Testis (tissue), 3 donors: ENCODE results near the gene SOX2. TPM values are rescaled to one million over a fixed set of nuclear protein-coding genes. Genes with fewer than 3 reads are reported as not detected.

Experiments
- DNase-seq: peaks from one replicate; pipeline ENCODE4 v3.0.0-alpha.2; 2019
- H3K27ac ChIP-seq, 2 donors: fragments of 200-600 bp; sonication (generic); one replicate each; pipeline ENCODE4 v1.5.1; 2019
- H3K27me3 ChIP-seq: fragments of 200-600 bp; sonication (generic); one replicate; pipeline ENCODE4 v1.5.1; 2019
- H3K36me3 ChIP-seq: fragments of 200-600 bp; sonication (generic); one replicate; pipeline ENCODE4 v1.5.1; 2017; ENCODE audit warnings: low read depth; ENCODE audit errors: missing control alignments
- H3K4me1 ChIP-seq: fragments of 200-600 bp; sonication (generic); one replicate; pipeline ENCODE4 v1.5.1; 2019
- H3K4me3 ChIP-seq, 2 donors: fragments of 200-600 bp; sonication (generic); one replicate each; pipeline ENCODE4 v1.5.1; 2017 to 2019
- H3K9me3 ChIP-seq: fragments of 200-600 bp; sonication (generic); one replicate; pipeline ENCODE4 v1.5.1; 2017
- CTCF ChIP-seq, 3 experiments: fragments of 450-650 bp in 2 of 3; fragments of 200-600 bp in 1 of 3; sonication (generic) in 1 of 3; IDR thresholded peaks; one replicate each; pipeline ENCODE4 v1.5.1; 2016 to 2019; ENCODE audit warnings: antibody characterized with exemption in 3 of 3, mild to moderate bottlenecking in 2 of 3, moderate library complexity in 1 of 3
- POLR2A ChIP-seq: fragments of 450-650 bp; IDR thresholded peaks from one replicate; pipeline ENCODE4 v1.6.1; 2017; ENCODE audit warnings: antibody characterized with exemption, mild to moderate bottlenecking, moderate library complexity
- WGBS, 2 donors: methylation state at CpG; one replicate each; pipeline ENCODE4 v1.1.5; 2018; 5-methylcytosine and 5-hydroxymethylcytosine counted together
- intact Hi-C: fragments of 100-400 bp; cut with DNase I; formaldehyde crosslinking; loops from one replicate; pipeline ENCODE4 v1.15.1; 2023; ENCODE audit warnings: low total_unique reads
- polyA plus RNA-seq: library from polyadenylated mRNA; stranded (reverse); fragments of 350-450 nt; fragmentation: Illumina TruSeq; extraction: RNeasy Lipid Tissue Mini Kit (QIAGEN cat#74804); gene quantifications from one replicate; pipeline ENCODE4 v1.2.3, GENCODE V29; 2014; ENCODE audit warnings: low read depth, low replicate concordance; ENCODE audit not compliant: insufficient read depth
- total RNA-seq, 2 donors: library from RNA; depleted of rRNA; stranded (reverse); fragments of >200 nt; gene quantifications; one replicate each; pipeline ENCODE4 v1.2.3, GENCODE V29; 2016

Gene SOX2
- total and polyA plus RNA-seq, 3 donors from 2014 or later = 5.1 to 7.8 (median 7.2) TPM

GRCh38 chr3:181722156-181722555 lies 10.4 kb downstream of the SOX2 start:
- intact Hi-C loops = no loop called here
- no peaks in the 10 kb centered on the region for H3K36me3 ChIP-seq
- no peaks in the 10 kb centered on the region for H3K27me3 ChIP-seq
- WGBS, 2 donors = 23 to 26% methylated on average over 4 of the region's 4 CpGs
- H3K27ac ChIP-seq = no peak overlapping the region
- no peak for DNase-seq
- H3K4me1 ChIP-seq = peaks cover 1% of the 10 kb centered on the region
- TF ChIP-seq CTCF (IDR thresholded peaks at IDR 0.05) (no peak), POLR2A (no peak)
- no peak overlapping the region for H3K4me3 ChIP-seq
- H3K9me3 ChIP-seq = no peaks in the 10 kb centered on the region

GRCh38 chr3:181722766-181723425 lies 11.2 kb downstream of the SOX2 start:
- DNase-seq = no peak

GRCh38 chr3:181723625-181724191 lies 12.0 kb downstream of the SOX2 start:
- H3K4me3 ChIP-seq = no peak overlapping the region
- TF ChIP-seq CTCF (IDR thresholded peaks at IDR 0.05) (no peak), POLR2A (no peak)
- H3K4me1 ChIP-seq = peaks cover 7% of the 10 kb centered on the region
- H3K9me3 ChIP-seq = no peaks in the 10 kb centered on the region
- no peaks in the 10 kb centered on the region for H3K36me3 ChIP-seq
- intact Hi-C loops = no loop called here
- DNase-seq = no peak
- H3K27ac ChIP-seq = no peak overlapping the region
- WGBS, 2 donors = 7 to 8% methylated on average over 27 of the region's 27 CpGs
- H3K27me3 ChIP-seq = no peaks in the 10 kb centered on the region

More at GRCh38 chr3:181722766-181723425, 11.2 kb downstream of the SOX2 start:
- 4 to 7% methylated on average over 11 of the region's 11 CpGs for WGBS, 2 donors
- Histone ChIP-seq H3K36me3 (no peaks in the 10 kb centered on the region), H3K4me1 (peaks cover 7% of the 10 kb centered on the region), H3K4me3 (no peak overlapping the region), H3K27me3 (no peaks in the 10 kb centered on the region), H3K27ac (no peak overlapping the region), H3K9me3 (no peaks in the 10 kb centered on the region)
- TF ChIP-seq CTCF (IDR thresholded peaks at IDR 0.05) = no peak
- no peak for TF ChIP-seq POLR2A
- intact Hi-C loops = no loop called here

- no peaks in the 10 kb centered on the region for H3K36me3 ChIP-seq
- no peak overlapping the region for H3K27ac ChIP-seq
- H3K4me3 ChIP-seq = no peak overlapping the region
- no peak for DNase-seq
- peaks cover 7% of the 10 kb centered on the region for H3K4me1 ChIP-seq
- intact Hi-C loops = no loop called here
- TF ChIP-seq POLR2A (no peak), CTCF (IDR thresholded peaks at IDR 0.05) (no peak)
- 10% methylated on average over 31 of the region's 31 CpGs for WGBS, 2 donors
- no peaks in the 10 kb centered on the region for H3K9me3 ChIP-seq
- H3K27me3 ChIP-seq = no peaks in the 10 kb centered on the region
These were observed 12.7 kb downstream of the SOX2 start for GRCh38 chr3:181724192-181724965.
